ENCODE results near the gene GAS2L3.

GRCh38 chr12:100565987-100566545 is 7.4 kb upstream of the GAS2L3 start:
- TF ChIP-seq, protein P1, sequence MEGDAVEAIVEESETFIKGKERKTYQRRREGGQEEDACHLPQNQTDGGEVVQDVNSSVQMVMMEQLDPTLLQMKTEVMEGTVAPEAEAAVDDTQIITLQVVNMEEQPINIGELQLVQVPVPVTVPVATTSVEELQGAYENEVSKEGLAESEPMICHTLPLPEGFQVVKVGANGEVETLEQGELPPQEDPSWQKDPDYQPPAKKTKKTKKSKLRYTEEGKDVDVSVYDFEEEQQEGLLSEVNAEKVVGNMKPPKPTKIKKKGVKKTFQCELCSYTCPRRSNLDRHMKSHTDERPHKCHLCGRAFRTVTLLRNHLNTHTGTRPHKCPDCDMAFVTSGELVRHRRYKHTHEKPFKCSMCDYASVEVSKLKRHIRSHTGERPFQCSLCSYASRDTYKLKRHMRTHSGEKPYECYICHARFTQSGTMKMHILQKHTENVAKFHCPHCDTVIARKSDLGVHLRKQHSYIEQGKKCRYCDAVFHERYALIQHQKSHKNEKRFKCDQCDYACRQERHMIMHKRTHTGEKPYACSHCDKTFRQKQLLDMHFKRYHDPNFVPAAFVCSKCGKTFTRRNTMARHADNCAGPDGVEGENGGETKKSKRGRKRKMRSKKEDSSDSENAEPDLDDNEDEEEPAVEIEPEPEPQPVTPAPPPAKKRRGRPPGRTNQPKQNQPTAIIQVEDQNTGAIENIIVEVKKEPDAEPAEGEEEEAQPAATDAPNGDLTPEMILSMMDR (optimal IDR thresholded peaks at IDR 0.05 in 1 of 3, IDR thresholded peaks at IDR 0.05 in 1 of 3, conservative IDR thresholded peaks at IDR 0.05 in 1 of 3; ENCODE audit: extremely low read depth in 1 of 3, insufficient read depth in 2 of 3, low read length in 3 of 3), result no peak
- no peak for TF ChIP-seq EZH2 (IDR thresholded peaks at IDR 0.05; ENCODE audit: low read length)
